ENCODE data around the gene TGFBR3L.

DNA sequence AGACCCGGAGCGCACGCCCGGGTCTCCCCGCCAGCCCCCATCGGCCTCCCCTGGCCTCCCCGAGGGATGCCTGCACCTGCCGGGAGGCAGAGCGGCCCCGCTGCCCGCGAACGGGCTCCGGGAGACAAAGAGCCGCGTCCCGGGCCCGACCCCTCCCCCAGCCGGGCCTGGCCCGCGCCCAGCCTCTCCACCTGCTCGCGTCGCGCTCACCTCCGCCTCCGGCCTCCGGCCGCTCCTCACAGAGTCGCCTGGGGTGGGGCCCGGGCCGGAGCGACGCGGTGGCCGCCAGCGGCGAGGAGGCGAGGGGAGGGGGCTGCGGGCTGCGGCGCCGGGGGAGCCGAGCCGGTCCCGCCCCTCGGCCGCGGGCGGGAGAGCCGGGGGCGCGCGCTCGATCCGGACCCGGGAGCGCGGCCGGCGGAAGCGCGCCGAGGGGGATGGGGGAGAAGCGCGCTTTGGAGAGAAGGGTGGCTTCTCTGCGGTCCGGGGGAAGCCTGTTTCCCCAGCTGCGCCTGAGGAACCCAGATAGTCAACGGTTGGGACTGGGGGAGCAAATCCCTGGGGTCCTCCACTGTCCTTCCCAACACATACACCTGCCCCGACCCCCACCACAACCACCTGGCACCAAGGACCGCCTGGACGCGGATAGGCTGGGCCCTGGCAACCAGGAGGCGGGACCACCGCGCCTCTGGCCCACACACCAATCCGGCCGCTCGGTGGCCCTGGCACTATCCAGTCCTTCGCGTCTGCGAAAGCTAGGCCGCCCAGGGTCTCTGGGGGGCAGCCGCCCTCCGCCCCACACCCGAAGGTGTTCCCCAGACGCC lies 40.3 kb upstream of the TGFBR3L start, which contains the start of gene PRR36:
- TF ChIP-seq TAF1 (IDR thresholded peaks at IDR 0.05; ENCODE audit: borderline replicate concordance, low read depth, low read length) = no peak
- TF ChIP-seq POLR2AphosphoS5 (IDR thresholded peaks at IDR 0.05; ENCODE audit: low read depth, low read length) = no peak
